Nephron progenitor cell (in vitro differentiated cells): ENCODE results near the gene LIPJ.

Experiments used
- DNase-seq: peaks from one replicate; pipeline ENCODE4 v3.0.0; 2021
- H3K27ac Mint-ChIP-seq: 2 replicates; pipeline ENCODE4 v1.8.0; 2021; ENCODE audit warnings: mild to moderate bottlenecking, moderate library complexity, mixed read lengths
- H3K27me3 Mint-ChIP-seq: 2 replicates; pipeline ENCODE4 v1.8.0; 2021; ENCODE audit warnings: mild to moderate bottlenecking, low read depth, mixed read lengths; ENCODE audit not compliant: poor library complexity
- H3K36me3 Mint-ChIP-seq: 2 replicates; pipeline ENCODE4 v1.8.0; 2021; ENCODE audit warnings: low read depth, mixed read lengths
- H3K4me1 Mint-ChIP-seq: 2 replicates; pipeline ENCODE4 v1.8.0; 2021; ENCODE audit warnings: mixed read lengths
- H3K4me3 Mint-ChIP-seq: 2 replicates; pipeline ENCODE4 v1.8.0; 2021; ENCODE audit warnings: mild to moderate bottlenecking, moderate library complexity, mixed read lengths
- H3K9me3 Mint-ChIP-seq: 2 replicates; pipeline ENCODE4 v1.8.0; 2021; ENCODE audit warnings: mild to moderate bottlenecking, moderate library complexity, mixed read lengths
- CTCF ChIP-seq: fragments of 200-600 bp; sonication (generic); IDR thresholded peaks from 2 replicates; pipeline ENCODE4 v1.5.0; 2021; ENCODE audit warnings: antibody characterized with exemption

Gene LIPJ

GRCh38 chr10:88618496-88618895 is 31.9 kb downstream of the LIPJ start:
- H3K4me1 Mint-ChIP-seq, result no peaks in the 10 kb centered on the region

GRCh38 chr10:88620441-88620840 is 33.9 kb downstream of the LIPJ start:
- H3K4me3 Mint-ChIP-seq, result no peak overlapping the region

More at GRCh38 chr10:88618496-88618895, 31.9 kb downstream of the LIPJ start:
- no peak overlapping the region for H3K4me3 Mint-ChIP-seq
- H3K9me3 Mint-ChIP-seq, result no peaks in the 10 kb centered on the region
- no peak overlapping the region for H3K27ac Mint-ChIP-seq
- DNase-seq, result no peak
- H3K27me3 Mint-ChIP-seq, result no peaks in the 10 kb centered on the region
- TF ChIP-seq CTCF, result no peak
- no peaks in the 10 kb centered on the region for H3K36me3 Mint-ChIP-seq

GRCh38 chr10:88623835-88624234 is 37.3 kb downstream of the LIPJ start:
- H3K27ac Mint-ChIP-seq, result no peak overlapping the region
- H3K27me3 Mint-ChIP-seq, result peaks cover 8% of the 10 kb centered on the region
- H3K36me3 Mint-ChIP-seq, result no peaks in the 10 kb centered on the region
- no peak overlapping the region for H3K4me3 Mint-ChIP-seq
- no peaks in the 10 kb centered on the region for H3K4me1 Mint-ChIP-seq
- no peak for TF ChIP-seq CTCF
- peaks cover 11% of the 10 kb centered on the region for H3K9me3 Mint-ChIP-seq
- DNase-seq, result no peak

More at GRCh38 chr10:88620441-88620840, 33.9 kb downstream of the LIPJ start:
- DNase-seq, result no peak
- TF ChIP-seq CTCF, result no peak
- peaks cover 4% of the 10 kb centered on the region for H3K27me3 Mint-ChIP-seq
- H3K36me3 Mint-ChIP-seq, result no peaks in the 10 kb centered on the region
- H3K4me1 Mint-ChIP-seq, result no peaks in the 10 kb centered on the region
- H3K27ac Mint-ChIP-seq, result no peak overlapping the region
- H3K9me3 Mint-ChIP-seq, result no peaks in the 10 kb centered on the region

- H3K9me3 Mint-ChIP-seq, result peaks cover 14% of the 10 kb centered on the region
- no peak for TF ChIP-seq CTCF
- no peak overlapping the region for H3K27ac Mint-ChIP-seq
- no peaks in the 10 kb centered on the region for H3K4me1 Mint-ChIP-seq
- peaks cover 8% of the 10 kb centered on the region for H3K27me3 Mint-ChIP-seq
- no peak for DNase-seq
- H3K36me3 Mint-ChIP-seq, result no peaks in the 10 kb centered on the region
- no peak overlapping the region for H3K4me3 Mint-ChIP-seq
These were observed 38.3 kb downstream of the LIPJ start for GRCh38 chr10:88624840-88625239.

GRCh38 chr10:88640186-88640585 is 53.6 kb downstream of the LIPJ start:
- Mint-ChIP-seq H3K4me3 (no peak overlapping the region), H3K27me3 (no peaks in the 10 kb centered on the region), H3K4me1 (no peaks in the 10 kb centered on the region), H3K36me3 (no peaks in the 10 kb centered on the region), H3K9me3 (peaks cover 33% of the 10 kb centered on the region), H3K27ac (no peak overlapping the region)
- TF ChIP-seq CTCF, result no peak
- no peak for DNase-seq

- peaks cover 23% of the 10 kb centered on the region for H3K9me3 Mint-ChIP-seq
- no peak for DNase-seq
- no peaks in the 10 kb centered on the region for H3K4me1 Mint-ChIP-seq
- H3K27ac Mint-ChIP-seq, result no peak overlapping the region
- no peak for TF ChIP-seq CTCF
- H3K4me3 Mint-ChIP-seq, result no peak overlapping the region
- no peaks in the 10 kb centered on the region for H3K27me3 Mint-ChIP-seq
- no peaks in the 10 kb centered on the region for H3K36me3 Mint-ChIP-seq
These were observed 55.6 kb downstream of the LIPJ start for GRCh38 chr10:88642209-88642608.
